Liver (tissue), 9 donors: ENCODE data around the gene CPED1. TPM values are rescaled to one million over a fixed set of nuclear protein-coding genes. Genes with fewer than 3 reads are reported as not detected.
"Not testable (repeated sequence)": the region's sequence is repeated elsewhere in the genome, so short reads cannot be mapped to it uniquely, and the experiment has no call there.

ENCODE experiments used
- DNase-seq: peaks from one replicate; pipeline ENCODE4 v3.0.0-alpha.2; 2017; ENCODE audit warnings: low spot score
- H3K27ac ChIP-seq, 2 donors: one replicate each; pipeline ENCODE4 v1.7.0; 2013; ENCODE audit warnings: inconsistent platforms in 2 of 2, low read length in 2 of 2, control low read depth in 1 of 2, low read depth in 1 of 2, mild to moderate bottlenecking in 1 of 2
- H3K27me3 ChIP-seq, 4 donors: one replicate each; pipeline versions ENCODE4 v1.6.1 to v1.7.0; 2013; ENCODE audit warnings: low read length in 3 of 4, inconsistent platforms in 1 of 4, mild to moderate bottlenecking in 1 of 4, moderate library complexity in 1 of 4; ENCODE audit not compliant: control insufficient read depth in 4 of 4, insufficient read depth in 4 of 4
- H3K36me3 ChIP-seq, 4 donors: one replicate each; pipeline versions ENCODE4 v1.6.1 to v1.7.0; 2013; ENCODE audit warnings: low read length in 3 of 4, mild to moderate bottlenecking in 3 of 4, low read depth in 1 of 4, moderate library complexity in 1 of 4; ENCODE audit not compliant: control insufficient read depth in 4 of 4, insufficient read depth in 3 of 4
- H3K4me1 ChIP-seq, 4 donors: one replicate each; pipeline versions ENCODE4 v1.6.1 to v1.7.0; 2013; ENCODE audit warnings: low read length in 3 of 4, mild to moderate bottlenecking in 3 of 4, moderate library complexity in 1 of 4; ENCODE audit not compliant: control insufficient read depth in 4 of 4, insufficient read depth in 4 of 4
- H3K4me3 ChIP-seq, 3 donors: one replicate each; pipeline versions ENCODE4 v1.6.1 to v1.7.0; 2013; ENCODE audit warnings: low read length in 3 of 3, control low read depth in 1 of 3, low read depth in 1 of 3, mild to moderate bottlenecking in 1 of 3
- H3K9ac ChIP-seq, 2 donors: one replicate each; pipeline ENCODE4 v1.7.0; 2013; ENCODE audit warnings: low read length in 2 of 2, mild to moderate bottlenecking in 2 of 2, moderate library complexity in 2 of 2, control low read depth in 1 of 2, low read depth in 1 of 2
- H3K9me3 ChIP-seq, 4 donors: one replicate each; pipeline versions ENCODE4 v1.6.1 to v1.7.0; 2013; ENCODE audit warnings: low read length in 3 of 4; ENCODE audit not compliant: control insufficient read depth in 4 of 4
- ATF3 ChIP-seq: IDR thresholded peaks from 2 replicates; pipeline ENCODE4 v1.6.1; 2016; ENCODE audit warnings: antibody characterized with exemption
- EGR1 ChIP-seq, 2 donors: IDR thresholded peaks; 2 replicates each; pipeline ENCODE4 v1.6.1; 2016 to 2018; ENCODE audit warnings: antibody characterized with exemption in 2 of 2, low read depth in 2 of 2
- FOXA1 ChIP-seq: IDR thresholded peaks from 2 replicates; pipeline ENCODE4 v1.6.1; 2016; ENCODE audit warnings: antibody characterized with exemption
- HNF4A ChIP-seq, 2 donors: conservative IDR thresholded peaks; 2 replicates each; pipeline ENCODE4 v1.6.1; 2016; ENCODE audit warnings: antibody characterized with exemption in 2 of 2, mild to moderate bottlenecking in 2 of 2
- JUND ChIP-seq, 2 donors: IDR thresholded peaks; 2 replicates each; pipeline ENCODE4 v1.6.1; 2016; ENCODE audit warnings: antibody characterized with exemption in 2 of 2
- NR2F2 ChIP-seq: IDR thresholded peaks from 2 replicates; pipeline ENCODE4 v1.6.1; 2016; ENCODE audit warnings: antibody characterized with exemption
- SP1 ChIP-seq: IDR thresholded peaks from 2 replicates; pipeline ENCODE4 v1.6.1; 2018; ENCODE audit warnings: antibody characterized with exemption, mild to moderate bottlenecking
- ZBTB33 ChIP-seq: IDR thresholded peaks from 2 replicates; pipeline ENCODE4 v1.6.1; 2016; ENCODE audit warnings: antibody characterized with exemption
- WGBS: extraction: QIAGEN DNeasy Blood & Tissue Kit; methylation state at CpG from one replicate; pipeline ENCODE4 v1.1.7; 2013; 5-methylcytosine and 5-hydroxymethylcytosine counted together
- polyA plus RNA-seq, 2 donors: library from polyadenylated mRNA; stranded (reverse) in 1 of 2; unstranded in 1 of 2; fragments of 200-250 nt in 1 of 2; fragments of >200 nt in 1 of 2; fragmentation: Nextera tagmentation in 1 of 2; extraction: Ambion mirVana in 1 of 2; gene quantifications; one replicate each; pipeline versions ENCODE4 v1.2.1 to v1.2.3, GENCODE V29; 2013 to 2015
- total RNA-seq, 2 donors: library from RNA; depleted of rRNA; stranded (reverse); fragments of >200 nt; gene quantifications; one replicate each; pipeline ENCODE4 v1.2.3, GENCODE V29; 2014
- donor health status: healthy.
- donor health status: healthy.
- donor health status: healthy.
- donor health status: healthy.
- donor health status: healthy.

The CPED1 gene
- total and polyA plus RNA-seq, 4 donors: 8.5 to 58.0 (median 14.6) TPM

GRCh38 chr7:121032645-121033460 lies 44.3 kb downstream of the CPED1 start (continued):
- TF ChIP-seq ZBTB33 (no peak), NR2F2 (no peak), EGR1 (IDR thresholded peaks at IDR 0.05; ENCODE audit: low read depth in 2 of 2) (no peak)

- TF ChIP-seq JUND (IDR thresholded peaks at IDR 0.05): no peak
- no peak for TF ChIP-seq NR2F2
- TF ChIP-seq ATF3: no peak
- no peak for TF ChIP-seq SP1
- no peak for TF ChIP-seq FOXA1
- TF ChIP-seq HNF4A (conservative IDR thresholded peaks at IDR 0.05): no peak
- H3K36me3 ChIP-seq: no peaks in the 10 kb centered on the region
- peaks cover 0 to 3% (median 1%) of the 10 kb centered on the region in 4 donors for H3K4me1 ChIP-seq
- no peak overlapping the region for H3K9ac ChIP-seq
- DNase-seq: no peak
- no peak overlapping the region for H3K27ac ChIP-seq
- no peaks in the 10 kb centered on the region for H3K9me3 ChIP-seq
- H3K27me3 ChIP-seq: no peaks in the 10 kb centered on the region
- H3K4me3 ChIP-seq: no peak overlapping the region
These were observed 46.4 kb downstream of the CPED1 start for GRCh38 chr7:121034929-121035328.

GRCh38 chr7:121036776-121037175 lies 48.3 kb downstream of the CPED1 start:
- H3K9me3 ChIP-seq, H3K36me3 ChIP-seq, DNase-seq, H3K4me3 ChIP-seq, H3K4me1 ChIP-seq, H3K9ac ChIP-seq, H3K27ac ChIP-seq, H3K27me3 ChIP-seq: not testable (repeated sequence)

GRCh38 chr7:121037329-121037728 lies 48.8 kb downstream of the CPED1 start:
- not testable (repeated sequence) for H3K4me1 ChIP-seq, H3K27me3 ChIP-seq, H3K9ac ChIP-seq, DNase-seq, H3K27ac ChIP-seq, H3K36me3 ChIP-seq, H3K4me3 ChIP-seq, H3K9me3 ChIP-seq
- WGBS: 93% methylated on average over 2 of the region's 2 CpGs
